K562 (cell line): ENCODE data around the gene CALHM4. TPM values are rescaled to one million over a fixed set of nuclear protein-coding genes. Genes with fewer than 3 reads are reported as not detected.

Experiments
- ATAC-seq: fragments of 200-7000 bp; cut with Tn5 transposase; 3 replicates; pipeline ENCODE4 v1.9.1; 2020; ENCODE audit warnings: moderate library complexity
- BruUV-seq: library from RNA; stranded (reverse); fragments of 400-500 nt; replicated peaks from 2 replicates; lab custom pipeline; 2021; lab: Mats Ljungman, UMichigan
- CTCF ChIA-PET: fragments of 300-600 bp; formaldehyde crosslinking; extraction: SDS; loops from one replicate; lab custom pipeline; 2021; ENCODE audit warnings: low intra/inter-chr PET ratio; lab: Yijun Ruan, JAX
- POLR2A ChIA-PET: fragments of 300-600, 350-650 bp; sonication (Branson Sonifier 250); formaldehyde crosslinking; extraction: SDS; loops from one replicate; lab custom pipeline; 2021; ENCODE audit warnings: antibody characterized with exemption, inconsistent platforms; lab: Yijun Ruan, JAX
- DNase-seq, 4 experiments: peaks; one replicate each; pipeline versions ENCODE4 v3.0.0 to v3.0.0-alpha.2; 2011 to 2018; ENCODE audit warnings: low spot score in 3 of 4, mixed read lengths in 3 of 4; ENCODE audit errors: extremely low read depth in 1 of 4
- FAIRE-seq: peaks from 2 replicates; lab custom pipeline; 2011; peaks lifted over from hg19 to GRCh38; lab: Jason Lieb, UNC
- H2AFZ ChIP-seq: 2 replicates; pipeline ENCODE4 v1.6.0; 2011; ENCODE audit warnings: low read depth, low read length, control low read depth, inconsistent platforms
- H3K27ac ChIP-seq: fragments of 200-600 bp; 3 replicates; pipeline ENCODE4 v1.8.0; 2011; ENCODE audit warnings: low read depth, mild to moderate bottlenecking, control low read depth, inconsistent platforms, low read length, moderate library complexity, mixed read lengths; ENCODE audit errors: extremely low read depth
- H3K27me3 ChIP-seq, 2 experiments: fragments of 300-600 bp in 1 of 2; 2 replicates in 1 of 2; 3 replicates in 1 of 2; pipeline versions ENCODE4 v1.6.0 to v1.8.0; 2011; ENCODE audit warnings: inconsistent platforms in 2 of 2, low read length in 2 of 2, mild to moderate bottlenecking in 1 of 2, mixed read lengths in 1 of 2, moderate library complexity in 1 of 2; ENCODE audit not compliant: control insufficient read depth in 2 of 2, insufficient read depth in 2 of 2
- H3K36me3 ChIP-seq: fragments of 300-600 bp; 3 replicates; pipeline ENCODE4 v1.8.0; 2011; ENCODE audit warnings: mild to moderate bottlenecking, low read length, inconsistent platforms; ENCODE audit not compliant: control insufficient read depth, insufficient read depth
- H3K4me1 ChIP-seq, 2 experiments: fragments of 200-600 bp in 1 of 2; replicated peaks in 1 of 2; 2 replicates in 1 of 2; 3 replicates in 1 of 2; pipeline versions ENCODE4 v1.5.1 to v1.8.0; 2011; ENCODE audit warnings: inconsistent platforms in 2 of 2, low read length in 2 of 2, mild to moderate bottlenecking in 1 of 2, mixed read lengths in 1 of 2, moderate library complexity in 1 of 2; ENCODE audit not compliant: control insufficient read depth in 2 of 2, insufficient read depth in 2 of 2
- H3K4me2 ChIP-seq: 2 replicates; pipeline ENCODE4 v1.6.1; 2011; ENCODE audit warnings: low read length, control low read depth, inconsistent platforms, mixed read lengths; ENCODE audit not compliant: insufficient read depth
- H3K4me3 ChIP-seq: fragments of 200-600 bp; sonication (generic), shearing (Covaris generic); 2 replicates; pipeline ENCODE4 v1.5.1; 2016; ENCODE audit warnings: control low read depth, inconsistent platforms
- H3K79me2 ChIP-seq: fragments of 200-600 bp; 3 replicates; pipeline ENCODE4 v1.8.0; 2011; ENCODE audit warnings: low read length, inconsistent platforms; ENCODE audit not compliant: control insufficient read depth, insufficient read depth
- H3K9ac ChIP-seq, 2 experiments: 2 replicates each; pipeline versions ENCODE4 v1.6.0 to v1.6.1; 2011; ENCODE audit warnings: low read depth in 2 of 2, low read length in 2 of 2, control low read depth in 1 of 2, inconsistent platforms in 1 of 2, mild to moderate bottlenecking in 1 of 2, mixed read lengths in 1 of 2; ENCODE audit not compliant: insufficient read depth in 1 of 2
- H3K9me1 ChIP-seq: one replicate; pipeline ENCODE4 v1.6.0; 2011; ENCODE audit warnings: inconsistent platforms, mild to moderate bottlenecking, low read length, moderate library complexity; ENCODE audit not compliant: control insufficient read depth, insufficient read depth
- H3K9me3 ChIP-seq: replicated peaks from 2 replicates; pipeline ENCODE4 v1.5.1; 2011; ENCODE audit warnings: low read depth, low read length, inconsistent platforms; ENCODE audit not compliant: control insufficient read depth, insufficient read depth
- H4K20me1 ChIP-seq: replicated peaks from 2 replicates; pipeline ENCODE4 v1.6.1; 2011; ENCODE audit warnings: low read length, inconsistent platforms, mixed read lengths; ENCODE audit not compliant: control insufficient read depth, insufficient read depth
- ARID3B ChIP-seq: fragments of 250-450 bp; sonication (Bioruptor Pico); IDR thresholded peaks from 2 replicates; pipeline ENCODE4 v1.4.0; 2020; ENCODE audit warnings: borderline replicate concordance
- CEBPG ChIP-seq, 3 experiments: fragments of 200-800 bp in 1 of 3; sonication (Bioruptor generic) in 1 of 3; sonication (generic) in 1 of 3; formaldehyde crosslinking in 1 of 3; IDR thresholded peaks in 2 of 3; conservative IDR thresholded peaks in 1 of 3; 2 replicates each; pipeline versions ENCODE4 v1.6.1 to v1.8.0; 2016 to 2022; ENCODE audit warnings: missing compliant biosample characterization in 2 of 3, missing genetic modification characterization in 2 of 3, mild to moderate bottlenecking in 1 of 3, missing genetic modification reagents in 1 of 3
- ELF4 ChIP-seq: fragments of 450-650 bp; formaldehyde crosslinking; IDR thresholded peaks from 2 replicates; pipeline ENCODE4 v1.4.0; 2022; ENCODE audit warnings: missing genetic modification characterization
- RBBP5 ChIP-seq: fragments of 200-600 bp; sonication (generic); IDR thresholded peaks from 2 replicates; pipeline ENCODE4 v1.6.1; 2012; ENCODE audit warnings: borderline replicate concordance, mild to moderate bottlenecking, low read length, control low read depth, inconsistent platforms; ENCODE audit not compliant: insufficient read depth, poor library complexity, severe bottlenecking
- REST ChIP-seq, 2 experiments: fragments of 450-650 bp; formaldehyde crosslinking in 1 of 2; IDR thresholded peaks; 2 replicates each; pipeline versions ENCODE4 v1.4.0 to v1.6.1; 2014 to 2020; ENCODE audit warnings: mild to moderate bottlenecking in 2 of 2, borderline replicate concordance in 1 of 2, low read depth in 1 of 2
- THAP12 ChIP-seq: fragments of 250-450 bp; sonication (Bioruptor Pico); IDR thresholded peaks from 2 replicates; pipeline ENCODE4 v1.9.0; 2021; ENCODE audit warnings: mild to moderate bottlenecking, inconsistent platforms
- TRIM24 ChIP-seq, 2 experiments: fragments of 450-650 bp; IDR thresholded peaks; 2 replicates each; pipeline ENCODE4 v1.6.1; 2016
- ZNF561 ChIP-seq: fragments of 450-650 bp; formaldehyde crosslinking; conservative IDR thresholded peaks from 2 replicates; pipeline ENCODE4 v1.4.0; 2020; ENCODE audit warnings: mild to moderate bottlenecking, moderate library complexity
- in situ Hi-C: fragments of 300-500 bp; cut with MboI; formaldehyde crosslinking; loops from 4 replicates; pipeline ENCODE4 v1.15.0; 2018; ENCODE audit warnings: inconsistent platforms, mixed read lengths
- intact Hi-C: fragments of 100-400 bp; cut with micrococcal nuclease; formaldehyde crosslinking; loops from 2 replicates; pipeline ENCODE4 v1.14.2; 2022
- polyA plus RNA-seq, 8 experiments: library from polyadenylated mRNA; depleted of rRNA in 4 of 8; stranded (reverse) in 5 of 8; unstranded in 3 of 8; fragments of >200 nt; fragmentation: Nextera tagmentation in 2 of 8; fragmentation: Illumina TruSeq in 1 of 8; extraction: Ambion mirVana in 2 of 8; extraction: Trizol in 1 of 8; gene quantifications; 2 replicates each; pipeline versions ENCODE4 v1.2.1 to v1.2.3, GENCODE V29; 2011 to 2014; ENCODE audit warnings: inconsistent platforms in 1 of 8, missing spikeins in 1 of 8
- total RNA-seq, 7 experiments: library from RNA; depleted of rRNA in 6 of 7; stranded (reverse); fragments of >200 nt in 6 of 7; fragmentation: Illumina TruSeq in 2 of 7; extraction: Trizol in 2 of 7; gene quantifications; 2 replicates each; pipeline versions ENCODE4 v1.2.1 to v1.2.3, GENCODE V29; 2011 to 2021; ENCODE audit warnings: low replicate concordance in 1 of 7

Gene CALHM4
- total and polyA plus RNA-seq, 9 of the 15 experiments (the other 6 are each of a cell fraction or from before 2014, with no cell fraction given), result not detected

DNA sequence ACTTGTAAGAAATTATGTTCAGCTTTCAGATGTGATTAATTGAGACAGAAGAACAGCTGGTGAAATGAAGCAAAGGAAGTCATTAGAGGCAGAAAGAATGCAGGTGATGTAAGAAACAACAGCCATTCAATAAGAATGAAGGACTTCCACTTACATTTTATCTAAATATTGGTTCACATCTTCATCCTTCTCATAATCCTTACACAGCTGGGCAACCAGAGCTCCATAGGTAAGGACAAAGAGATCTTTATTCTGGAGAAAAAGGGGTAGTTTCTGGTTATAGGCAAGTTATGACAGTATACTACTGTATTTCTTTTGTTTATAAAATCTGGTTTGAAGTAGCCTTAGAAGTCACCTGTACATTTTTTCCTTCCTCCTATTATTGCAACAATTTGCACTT, 10.4 kb upstream of the CALHM4 start:
- BruUV-seq, result no TSS peak
- in situ Hi-C loops (no loop called here), intact Hi-C loops (no loop called here)
- H3K9me3 ChIP-seq, result no peaks in the 10 kb centered on the region
- ChIA-PET CTCF (no interaction called here), POLR2A (interaction anchor here (1.4 kb wide), 1 partner anchor 28 kb away, joined by 3 read pairs; no protein-coding TSS in a partner anchor)
- no peaks in the 10 kb centered on the region for H3K79me2 ChIP-seq
- H2AFZ ChIP-seq, result no peak overlapping the region
- peaks cover 8 to 16% of the 10 kb centered on the region in 2 experiments; a peak in 4 of 5 replicates for H3K27me3 ChIP-seq
- DNase-seq, result no peak
- no peak overlapping the region for H3K9ac ChIP-seq
- H3K4me1 ChIP-seq, result no peaks in the 10 kb centered on the region
- no peaks in the 10 kb centered on the region for H4K20me1 ChIP-seq
- ATAC-seq, result no peak
- FAIRE-seq, result no peak
- no peak overlapping the region for H3K4me3 ChIP-seq
- no peak overlapping the region for H3K27ac ChIP-seq
- H3K36me3 ChIP-seq, result no peaks in the 10 kb centered on the region
- H3K4me2 ChIP-seq, result no peak overlapping the region
- no peaks in the 10 kb centered on the region for H3K9me1 ChIP-seq
- TF ChIP-seq RBBP5 (no peak), TRIM24 (IDR thresholded peaks at IDR 0.05) (no peak), ELF4 (CRISPR knock-in tag) (no peak), REST (IDR thresholded peaks at IDR 0.05; ENCODE audit: borderline replicate concordance) (no peak), REST (CRISPR knock-in tag; IDR thresholded peaks at IDR 0.05; ENCODE audit: low read depth) (no peak), ZNF561 (CRISPR knock-in tag) (no peak), THAP12 (no peak), ARID3B (CRISPR knock-in tag) (no peak), CEBPG (CRISPR knock-in tag; IDR thresholded peaks at IDR 0.05) (no peak), CEBPG (tag; conservative IDR thresholded peaks at IDR 0.05 in 1 of 2, IDR thresholded peaks at IDR 0.05 in 1 of 2) (no peak)
